Embryonic facial prominence (tissue), 1 donor: Measurements from ENCODE around the gene METTL5.

Source experiments
- DNase-seq: peaks from one replicate; pipeline ENCODE4 v3.0.0-alpha.2; 2016; ENCODE audit errors: extremely low spot score

Gene METTL5

DNA sequence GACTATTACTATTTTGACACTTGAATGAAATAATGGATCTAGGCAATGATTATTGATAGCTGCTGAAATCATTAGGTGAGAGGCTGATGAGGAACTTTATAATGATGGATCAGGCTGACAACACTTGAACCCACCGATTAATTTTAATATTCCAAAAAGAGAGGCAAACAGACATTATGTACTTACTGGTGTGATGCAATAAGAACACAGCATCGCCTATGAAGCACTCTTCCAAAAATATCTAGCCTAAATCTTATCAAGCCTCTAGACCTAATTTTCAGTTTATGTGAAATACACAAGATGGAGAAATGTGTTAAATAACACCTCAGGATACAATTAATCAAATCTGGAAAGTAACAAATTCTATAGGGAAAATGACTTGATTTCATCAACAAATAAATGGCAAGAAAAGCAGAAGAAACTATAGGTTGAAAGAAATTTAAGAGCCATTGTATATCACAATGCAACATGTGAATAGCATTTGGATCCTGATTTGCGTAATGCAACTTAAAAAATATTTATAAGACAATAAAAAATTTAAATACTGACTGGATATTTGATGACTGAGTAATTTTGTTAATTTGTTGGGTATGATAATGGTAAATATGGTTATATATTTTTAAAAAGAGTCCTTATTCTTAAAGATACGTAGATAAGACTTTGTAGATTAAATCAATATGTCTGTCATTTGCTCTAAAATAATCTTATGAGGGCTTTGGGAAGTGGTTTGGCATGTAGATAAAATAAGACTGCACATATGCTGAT lies 43.3 kb downstream of the METTL5 start:
- DNase-seq: no peak

DNA sequence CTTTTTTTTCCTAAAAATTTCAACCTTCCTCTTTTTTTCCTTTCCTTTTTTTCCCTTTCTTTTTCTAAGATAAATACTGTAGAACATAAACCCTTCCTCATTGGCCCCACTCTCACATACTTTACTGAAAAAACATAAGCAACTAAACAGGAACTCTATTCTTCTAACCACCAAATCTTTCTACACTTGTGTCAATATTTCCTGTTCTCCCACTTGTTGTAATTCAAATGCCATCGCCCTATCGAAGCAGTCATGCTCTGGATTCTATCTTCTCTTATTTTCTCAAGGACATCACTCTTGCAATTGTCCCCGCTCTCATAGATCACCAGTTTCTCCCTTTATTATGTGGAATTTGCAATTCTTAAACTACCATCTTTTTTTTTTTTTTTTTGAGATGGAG lies 46.3 kb downstream of the METTL5 start:
- DNase-seq: no peak

DNA sequence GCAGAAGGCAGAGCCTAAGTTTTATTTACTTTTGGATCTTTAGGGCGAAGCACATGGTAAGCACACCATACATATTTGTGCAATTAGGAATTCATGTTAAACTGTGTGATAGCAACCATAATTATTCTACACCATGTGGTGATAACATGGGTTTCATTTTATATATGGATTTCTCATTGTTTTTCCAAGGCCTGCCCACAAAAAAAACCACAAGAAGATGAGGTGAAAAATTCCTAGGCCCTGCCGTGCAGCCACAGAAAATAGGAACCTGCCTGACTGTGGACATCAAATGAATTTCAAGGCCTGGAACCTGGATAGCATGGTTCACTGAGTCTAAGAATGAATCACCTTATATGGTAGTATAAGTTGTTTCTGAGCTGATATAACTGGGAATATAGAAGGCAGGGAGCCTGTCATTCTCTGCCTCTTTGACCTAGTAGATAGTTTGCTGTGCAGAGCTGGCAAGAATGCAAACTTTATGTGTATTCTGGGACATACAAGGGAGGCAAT lies 48.4 kb downstream of the METTL5 start:
- DNase-seq: no peak

DNA sequence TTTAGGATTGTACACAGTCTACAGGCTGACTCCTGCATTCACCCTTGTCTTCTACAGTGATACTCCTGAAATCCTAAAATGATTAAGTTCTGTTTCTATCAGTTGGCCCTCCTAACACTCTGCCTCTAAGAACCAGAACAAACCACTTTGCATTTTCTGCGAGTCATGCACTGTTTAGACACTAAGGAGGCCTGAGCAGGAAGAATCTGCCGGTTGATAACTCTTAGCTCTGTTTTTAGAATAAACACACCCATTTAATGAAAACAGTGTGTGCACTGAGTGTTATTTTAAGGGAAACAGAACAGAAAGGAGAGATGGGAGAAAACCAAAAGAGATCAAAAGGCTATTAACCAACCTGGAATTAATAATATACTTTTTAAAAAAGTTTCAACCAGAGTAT lies 48.9 kb downstream of the METTL5 start:
- no peak for DNase-seq

GRCh38 chr2:169775354-169775753 lies 49.4 kb downstream of the METTL5 start:
- no peak for DNase-seq

GRCh38 chr2:169772651-169773050 lies 52.1 kb downstream of the METTL5 start:
- DNase-seq: no peak

- DNase-seq: no peak
These were observed 53.1 kb downstream of the METTL5 start for GRCh38 chr2:169771612-169772011.

- DNase-seq: no peak
These were observed 53.7 kb downstream of the METTL5 start for GRCh38 chr2:169771021-169771420.

DNA sequence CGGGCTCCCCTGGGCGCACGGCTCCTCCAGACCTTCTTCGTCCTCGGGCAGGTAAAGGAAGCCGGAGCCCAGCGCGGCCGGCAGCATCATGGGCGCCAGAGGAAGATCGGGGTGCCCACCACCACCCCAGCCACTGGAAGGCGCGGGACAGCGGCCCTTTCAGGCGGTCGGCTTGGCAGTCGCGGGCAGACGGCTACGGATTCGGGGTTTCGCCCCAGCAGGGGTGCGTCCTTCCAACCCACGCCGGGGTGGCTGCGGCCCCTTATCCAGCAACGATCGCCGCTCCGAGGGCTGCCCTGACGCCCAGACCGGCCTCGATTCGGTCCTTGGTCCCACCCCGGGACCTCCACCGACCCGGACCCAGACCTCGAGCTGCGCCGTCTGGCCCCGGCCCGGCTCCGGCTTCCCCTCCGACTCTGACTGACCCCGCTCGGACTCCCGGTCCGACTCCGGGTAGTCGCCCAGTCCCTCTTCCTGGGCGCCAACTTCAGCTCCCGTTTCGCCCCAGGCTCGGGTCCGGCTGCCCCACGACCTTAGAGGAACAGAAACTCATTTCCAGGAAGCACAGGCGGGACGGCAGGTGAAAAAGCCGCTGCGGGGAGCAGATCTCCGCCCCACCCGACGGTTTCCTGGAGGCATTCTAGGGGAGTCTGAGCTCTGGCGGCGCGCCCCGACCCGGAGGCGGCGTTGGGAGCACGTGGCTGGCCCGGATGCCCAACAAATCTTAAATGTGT lies 56.3 kb downstream of the METTL5 start:
- DNase-seq: no peak

DNA sequence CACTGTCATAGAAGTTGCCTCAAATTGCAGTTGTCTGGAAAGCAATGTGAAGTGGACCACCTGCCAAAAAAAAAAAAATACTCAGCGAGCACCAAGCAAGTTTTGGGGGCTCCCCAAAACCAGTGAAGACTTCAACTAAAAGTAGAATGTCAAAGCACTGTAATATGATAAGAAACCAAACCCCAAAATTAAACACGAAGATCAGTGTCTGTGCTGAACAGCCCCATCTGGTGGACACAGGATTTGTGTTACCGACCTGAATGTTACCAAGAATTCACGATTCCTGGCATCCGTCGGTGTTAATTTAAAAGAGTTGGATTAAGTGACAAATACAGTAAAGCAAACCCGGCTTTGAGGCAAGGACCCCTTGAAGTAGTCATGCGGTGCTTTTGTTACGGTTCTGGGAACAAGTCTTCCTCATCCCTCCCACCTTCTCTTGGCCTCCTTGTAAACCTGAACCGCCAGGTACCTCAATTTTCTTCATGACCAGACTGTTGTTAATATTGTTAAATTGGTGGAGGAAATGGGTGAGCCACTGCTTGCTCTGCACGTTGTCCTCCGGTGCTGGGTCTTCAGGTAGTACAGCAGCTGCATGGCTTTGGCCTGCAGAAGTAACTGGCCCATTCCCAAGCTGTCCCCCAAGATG lies 57.3 kb downstream of the METTL5 start:
- DNase-seq: peak; percentile 28

GRCh38 chr2:169765523-169765922 lies 59.2 kb downstream of the METTL5 start:
- no peak for DNase-seq

DNA sequence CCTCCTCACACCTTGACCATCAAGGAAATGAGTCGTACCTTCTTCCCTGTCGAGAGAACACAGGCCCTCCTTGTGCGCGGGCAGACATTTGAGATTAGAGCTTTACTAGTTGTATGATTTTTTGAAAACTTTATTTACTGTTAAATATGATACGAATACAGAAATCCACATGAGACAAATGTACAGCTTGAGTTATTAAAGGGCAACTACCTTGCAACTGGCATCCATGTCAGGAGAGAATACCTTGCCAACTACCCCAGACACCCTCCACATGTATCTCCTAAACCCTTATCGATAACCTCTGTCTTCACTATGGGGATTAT lies 62.8 kb downstream of the METTL5 start:
- DNase-seq: no peak
